Measurements from ENCODE around the gene BTF3.
"Not testable (repeated sequence)": the region's sequence is repeated elsewhere in the genome, so short reads cannot be mapped to it uniquely, and the experiment has no call there.

The BTF3 gene

DNA sequence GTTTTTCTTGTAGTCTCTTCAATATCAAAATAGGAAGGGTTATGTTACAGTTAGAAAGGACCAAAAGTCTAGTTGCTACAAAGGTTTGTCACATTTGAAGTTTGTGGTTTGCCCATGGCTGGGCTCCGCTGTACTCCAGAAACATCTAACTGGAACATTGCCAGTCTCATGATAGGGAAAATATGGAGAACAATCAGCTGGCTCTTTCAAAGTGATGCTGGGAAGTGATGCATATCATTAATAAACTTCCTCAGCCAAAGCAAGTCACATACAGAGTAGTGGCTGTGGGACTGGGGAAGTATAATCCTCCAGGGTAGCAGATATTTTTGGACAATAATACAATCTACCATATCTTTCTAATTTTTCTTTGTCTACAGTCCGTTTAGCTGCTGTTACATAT is 8.8 kb downstream of the BTF3 start:
- Histone ChIP-seq H2AFZ (ENCODE audit: low read length) (no peak overlapping the region), H3K4me1 (ENCODE audit: control insufficient read depth in 2 of 2, insufficient read depth in 1 of 2, low read depth in 1 of 2, low read length in 2 of 2) (no peaks in the 10 kb centered on the region), H3K18ac (ENCODE audit: low read length) (no peak overlapping the region), H4K8ac (ENCODE audit: low read depth, low read length) (no peak overlapping the region), H3K27me3 (ENCODE audit: control insufficient read depth in 3 of 3, insufficient read depth in 3 of 3, low read depth in 1 of 3, low read length in 3 of 3) (no peaks in the 10 kb centered on the region), H3K4ac (ENCODE audit: low read length) (no peak overlapping the region), H3K79me1 (ENCODE audit: low read depth, low read length) (no peaks in the 10 kb centered on the region), H3K27ac (replicated peaks; ENCODE audit: low read length) (no peak overlapping the region), H2BK120ac (ENCODE audit: low read depth, low read length) (no peak overlapping the region), H4K91ac (ENCODE audit: low read depth, low read length, poor library complexity) (no peak overlapping the region), H2BK12ac (ENCODE audit: low read length) (no peak overlapping the region), H3K36me3 (replicated peaks in 1 of 2; ENCODE audit: control insufficient read depth in 2 of 2, insufficient read depth in 2 of 2, low read length in 2 of 2) (peaks cover 12 to 52% of the 10 kb centered on the region in 2 donors), H3K4me3 (ENCODE audit: low read length in 2 of 2) (no peak overlapping the region), H2BK5ac (ENCODE audit: low read length) (no peak overlapping the region), H2BK15ac (ENCODE audit: low read length) (no peak overlapping the region), H3K4me2 (ENCODE audit: insufficient read depth, low read length, poor library complexity, severe bottlenecking) (no peak overlapping the region), H2AK5ac (ENCODE audit: low read depth, low read length) (no peak overlapping the region), H3K14ac (ENCODE audit: low read length) (no peak overlapping the region), H3K9ac (ENCODE audit: low read depth, low read length, poor library complexity) (no peak overlapping the region), H3K9me3 (replicated peaks in 1 of 2; ENCODE audit: control insufficient read depth in 2 of 2, insufficient read depth in 1 of 2, low read depth in 1 of 2, low read length in 2 of 2) (no peaks in the 10 kb centered on the region), H3K23ac (ENCODE audit: low read depth, low read length, poor library complexity) (no peak overlapping the region)
- WGBS, 2 donors (ENCODE audit: extremely low coverage in 2 of 2, insufficient read length in 2 of 2, insufficient replicate concordance in 1 of 2), result no CpG with 5 or more reads among the region's 2 CpGs
- DNase-seq (ENCODE audit: low spot score), result no peak

GRCh38 chr5:73508521-73508920 is 10.3 kb downstream of the BTF3 start:
- not testable (repeated sequence) for H4K8ac ChIP-seq (ENCODE audit: low read depth, low read length); H2AFZ ChIP-seq (ENCODE audit: low read length)
- WGBS, 2 donors (ENCODE audit: extremely low coverage in 2 of 2, insufficient read length in 2 of 2, insufficient replicate concordance in 1 of 2), result no CpG with 5 or more reads among the region's 26 CpGs

GRCh38 chr5:73513996-73514395 is 15.8 kb downstream of the BTF3 start:
- Histone ChIP-seq H3K18ac (ENCODE audit: low read length) (no peak overlapping the region), H2BK5ac (ENCODE audit: low read length) (no peak overlapping the region), H3K9me3 (replicated peaks in 1 of 2; ENCODE audit: control insufficient read depth in 2 of 2, insufficient read depth in 1 of 2, low read depth in 1 of 2, low read length in 2 of 2) (no peaks in the 10 kb centered on the region), H2BK15ac (ENCODE audit: low read length) (no peak overlapping the region), H2BK12ac (ENCODE audit: low read length) (no peak overlapping the region), H2AFZ (ENCODE audit: low read length) (no peak overlapping the region), H2BK120ac (ENCODE audit: low read depth, low read length) (no peak overlapping the region), H3K27ac (replicated peaks; ENCODE audit: low read length) (no peak overlapping the region), H3K79me1 (ENCODE audit: low read depth, low read length) (no peaks in the 10 kb centered on the region), H3K4ac (ENCODE audit: low read length) (no peak overlapping the region), H3K36me3 (replicated peaks in 1 of 2; ENCODE audit: control insufficient read depth in 2 of 2, insufficient read depth in 2 of 2, low read length in 2 of 2) (no peaks in the 10 kb centered on the region), H4K91ac (ENCODE audit: low read depth, low read length, poor library complexity) (no peak overlapping the region), H3K9ac (ENCODE audit: low read depth, low read length, poor library complexity) (no peak overlapping the region), H3K27me3 (ENCODE audit: control insufficient read depth in 3 of 3, insufficient read depth in 3 of 3, low read depth in 1 of 3, low read length in 3 of 3) (no peaks in the 10 kb centered on the region), H3K4me1 (ENCODE audit: control insufficient read depth in 2 of 2, insufficient read depth in 1 of 2, low read depth in 1 of 2, low read length in 2 of 2) (no peaks in the 10 kb centered on the region), H2AK5ac (ENCODE audit: low read depth, low read length) (no peak overlapping the region), H3K23ac (ENCODE audit: low read depth, low read length, poor library complexity) (no peak overlapping the region), H3K4me2 (ENCODE audit: insufficient read depth, low read length, poor library complexity, severe bottlenecking) (no peak overlapping the region), H3K4me3 (ENCODE audit: low read length in 2 of 2) (no peak overlapping the region), H4K8ac (ENCODE audit: low read depth, low read length) (no peak overlapping the region), H3K14ac (ENCODE audit: low read length) (no peak overlapping the region)
- WGBS, 2 donors (ENCODE audit: extremely low coverage in 2 of 2, insufficient read length in 2 of 2, insufficient replicate concordance in 1 of 2), result no CpG with 5 or more reads among the region's 3 CpGs
- no peak for DNase-seq (ENCODE audit: low spot score)

More at GRCh38 chr5:73508521-73508920, 10.3 kb downstream of the BTF3 start:
- H2BK120ac ChIP-seq (ENCODE audit: low read depth, low read length); H3K27me3 ChIP-seq (ENCODE audit: control insufficient read depth in 3 of 3, insufficient read depth in 3 of 3, low read depth in 1 of 3, low read length in 3 of 3); H2BK12ac ChIP-seq (ENCODE audit: low read length); H3K4me3 ChIP-seq (ENCODE audit: low read length in 2 of 2); H3K23ac ChIP-seq (ENCODE audit: low read depth, low read length, poor library complexity); H3K9me3 ChIP-seq (replicated peaks in 1 of 2; ENCODE audit: control insufficient read depth in 2 of 2, insufficient read depth in 1 of 2, low read depth in 1 of 2, low read length in 2 of 2); H3K4ac ChIP-seq (ENCODE audit: low read length); DNase-seq (ENCODE audit: low spot score); H4K91ac ChIP-seq (ENCODE audit: low read depth, low read length, poor library complexity); H3K14ac ChIP-seq (ENCODE audit: low read length); H3K18ac ChIP-seq (ENCODE audit: low read length); H2AK5ac ChIP-seq (ENCODE audit: low read depth, low read length); H3K9ac ChIP-seq (ENCODE audit: low read depth, low read length, poor library complexity); H3K79me1 ChIP-seq (ENCODE audit: low read depth, low read length); H3K4me1 ChIP-seq (ENCODE audit: control insufficient read depth in 2 of 2, insufficient read depth in 1 of 2, low read depth in 1 of 2, low read length in 2 of 2); H3K27ac ChIP-seq (replicated peaks; ENCODE audit: low read length); H3K4me2 ChIP-seq (ENCODE audit: insufficient read depth, low read length, poor library complexity, severe bottlenecking); H2BK15ac ChIP-seq (ENCODE audit: low read length); H2BK5ac ChIP-seq (ENCODE audit: low read length): not testable (repeated sequence)
- H3K36me3 ChIP-seq (replicated peaks in 1 of 2; ENCODE audit: control insufficient read depth in 2 of 2, insufficient read depth in 2 of 2, low read length in 2 of 2), result peaks cover 8 to 37% of the 10 kb centered on the region in 2 donors

DNA sequence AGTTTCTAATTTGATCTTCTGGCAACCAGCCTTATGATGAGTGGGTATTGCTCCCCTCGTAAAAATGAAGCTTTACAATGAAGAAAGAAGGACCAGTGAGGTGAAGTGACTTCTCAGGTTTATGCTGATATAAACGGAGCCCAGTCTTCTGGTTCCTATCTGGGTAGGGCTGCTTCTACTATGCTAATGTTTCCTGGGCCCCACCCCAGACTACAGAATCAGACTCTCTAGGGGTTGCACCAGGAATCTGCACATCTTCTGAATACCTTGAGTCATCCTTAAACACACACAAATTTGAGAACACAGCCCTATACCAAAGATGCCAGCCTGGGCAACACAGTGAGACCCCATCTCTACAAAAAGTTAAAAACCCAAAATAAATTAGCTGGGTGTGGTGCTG is 16.2 kb downstream of the BTF3 start:
- Histone ChIP-seq H3K27me3 (ENCODE audit: control insufficient read depth in 3 of 3, insufficient read depth in 3 of 3, low read depth in 1 of 3, low read length in 3 of 3) (no peaks in the 10 kb centered on the region), H3K9ac (ENCODE audit: low read depth, low read length, poor library complexity) (no peak overlapping the region), H4K91ac (ENCODE audit: low read depth, low read length, poor library complexity) (no peak overlapping the region), H3K14ac (ENCODE audit: low read length) (no peak overlapping the region), H2AK5ac (ENCODE audit: low read depth, low read length) (no peak overlapping the region), H3K79me1 (ENCODE audit: low read depth, low read length) (no peaks in the 10 kb centered on the region), H3K4me2 (ENCODE audit: insufficient read depth, low read length, poor library complexity, severe bottlenecking) (no peak overlapping the region), H3K18ac (ENCODE audit: low read length) (no peak overlapping the region), H4K8ac (ENCODE audit: low read depth, low read length) (no peak overlapping the region), H2BK15ac (ENCODE audit: low read length) (no peak overlapping the region), H2BK5ac (ENCODE audit: low read length) (no peak overlapping the region), H3K4me3 (ENCODE audit: low read length in 2 of 2) (no peak overlapping the region), H3K27ac (replicated peaks; ENCODE audit: low read length) (no peak overlapping the region), H3K4me1 (ENCODE audit: control insufficient read depth in 2 of 2, insufficient read depth in 1 of 2, low read depth in 1 of 2, low read length in 2 of 2) (no peaks in the 10 kb centered on the region), H3K4ac (ENCODE audit: low read length) (no peak overlapping the region), H3K36me3 (replicated peaks in 1 of 2; ENCODE audit: control insufficient read depth in 2 of 2, insufficient read depth in 2 of 2, low read length in 2 of 2) (no peaks in the 10 kb centered on the region), H3K23ac (ENCODE audit: low read depth, low read length, poor library complexity) (no peak overlapping the region), H2BK120ac (ENCODE audit: low read depth, low read length) (no peak overlapping the region), H2BK12ac (ENCODE audit: low read length) (no peak overlapping the region), H2AFZ (ENCODE audit: low read length) (no peak overlapping the region), H3K9me3 (replicated peaks in 1 of 2; ENCODE audit: control insufficient read depth in 2 of 2, insufficient read depth in 1 of 2, low read depth in 1 of 2, low read length in 2 of 2) (no peaks in the 10 kb centered on the region)
- WGBS, 2 donors (ENCODE audit: extremely low coverage in 2 of 2, insufficient read length in 2 of 2, insufficient replicate concordance in 1 of 2), result no CpG with 5 or more reads among the region's 2 CpGs
- DNase-seq (ENCODE audit: low spot score), result no peak
